Measurements from ENCODE around the gene SMIM29.

Gene SMIM29

GRCh38 chr6:34223956-34224940, 24.6 kb downstream of the SMIM29 start:
- DNase-seq: peak; percentile 79 to 84

- peak in 1 of 2 experiments; percentile 59 for DNase-seq
Observed at GRCh38 chr6:34223381-34223955, 25.3 kb downstream of the SMIM29 start.

- DNase-seq: no peak
Observed at GRCh38 chr6:34218691-34219090, 30.1 kb downstream of the SMIM29 start.

GRCh38 chr6:34213772-34214171, 35.0 kb downstream of the SMIM29 start:
- no peak for DNase-seq

- no peak for DNase-seq
Observed at GRCh38 chr6:34207695-34208443, 40.9 kb downstream of the SMIM29 start.

GRCh38 chr6:34206726-34207125, 42.1 kb downstream of the SMIM29 start:
- DNase-seq: no peak

- DNase-seq: no peak
Observed at GRCh38 chr6:34205916-34206315, 42.9 kb downstream of the SMIM29 start.

GRCh38 chr6:34205466-34205865, 43.3 kb downstream of the SMIM29 start:
- DNase-seq: no peak

GRCh38 chr6:34204693-34205092, 44.1 kb downstream of the SMIM29 start:
- DNase-seq: no peak

GRCh38 chr6:34202329-34203201, 46.2 kb downstream of the SMIM29 start:
- peak in 1 of 2 experiments; percentile 66 for DNase-seq

- peak; percentile 44 to 56 for DNase-seq
Observed at GRCh38 chr6:34201455-34202107, 47.2 kb downstream of the SMIM29 start.

- DNase-seq: no peak
Observed at GRCh38 chr6:34200340-34200971, 48.4 kb downstream of the SMIM29 start.

GRCh38 chr6:34196833-34197195, 52.0 kb downstream of the SMIM29 start:
- no peak for DNase-seq
